Endothelial cell of umbilical vein (primary cell): ENCODE measurements around the gene MYO1E. TPM values are rescaled to one million over a fixed set of nuclear protein-coding genes. Genes with fewer than 3 reads are reported as not detected.

Experiments used
- BruUV-seq: library from RNA; stranded (reverse); fragments of 400-500 nt; replicated peaks from 2 replicates; lab custom pipeline; 2021; lab: Mats Ljungman, UMichigan
- CTCF ChIA-PET: fragments of 300-600, 350-600 bp; sonication (Branson Sonifier 250); formaldehyde crosslinking; loops from one replicate; lab custom pipeline; 2021; ENCODE audit warnings: antibody characterized with exemption, inconsistent platforms; lab: Charles Lee
- POLR2A ChIA-PET: fragments of 300-600, 350-600 bp; sonication (Branson Sonifier 250); formaldehyde crosslinking; loops from one replicate; lab custom pipeline; 2021; ENCODE audit warnings: antibody characterized with exemption, inconsistent platforms; lab: Charles Lee
- DNase-seq: peaks from one replicate; pipeline ENCODE4 v3.0.0-alpha.2; 2011; ENCODE audit warnings: low read depth, low spot score
- FAIRE-seq: peaks from 2 replicates; lab custom pipeline; 2011; peaks lifted over from hg19 to GRCh38; lab: Jason Lieb, UNC
- H2AFZ ChIP-seq: 2 replicates; pipeline ENCODE4 v1.6.0; 2012; ENCODE audit warnings: low read depth, low read length, control low read depth, inconsistent platforms
- H3K27ac ChIP-seq: 2 replicates; pipeline ENCODE4 v1.5.1; 2011; ENCODE audit warnings: low read depth, mild to moderate bottlenecking, control low read depth, low read length, moderate library complexity; ENCODE audit not compliant: insufficient read depth
- H3K27me3 ChIP-seq, 2 experiments: 2 replicates each; pipeline versions ENCODE4 v1.6.0 to v1.6.1; 2011; ENCODE audit warnings: low read length in 2 of 2, mixed read lengths in 1 of 2; ENCODE audit not compliant: control insufficient read depth in 2 of 2, insufficient read depth in 2 of 2
- H3K36me3 ChIP-seq, 2 experiments: 2 replicates in 1 of 2; 3 replicates in 1 of 2; pipeline ENCODE4 v1.5.1; 2011; ENCODE audit warnings: low read length in 2 of 2, mild to moderate bottlenecking in 1 of 2, moderate library complexity in 1 of 2; ENCODE audit not compliant: control insufficient read depth in 2 of 2, insufficient read depth in 2 of 2; ENCODE audit errors: extremely low read depth in 1 of 2
- H3K4me1 ChIP-seq: 3 replicates; pipeline ENCODE4 v1.5.1; 2011; ENCODE audit warnings: mild to moderate bottlenecking, low read length; ENCODE audit not compliant: control insufficient read depth, insufficient read depth; ENCODE audit errors: extremely low read depth
- H3K4me2 ChIP-seq: 2 replicates; pipeline ENCODE4 v1.6.1; 2011; ENCODE audit warnings: low read length, control low read depth, mixed read lengths; ENCODE audit not compliant: insufficient read depth
- H3K4me3 ChIP-seq, 3 experiments: fragments of 200-600 bp in 1 of 3; sonication (generic), shearing (Covaris generic) in 1 of 3; replicated peaks in 1 of 3; 2 replicates each; pipeline ENCODE4 v1.5.1; 2011 to 2016; ENCODE audit warnings: control low read depth in 3 of 3, low read length in 3 of 3, mild to moderate bottlenecking in 2 of 3, inconsistent platforms in 1 of 3, low read depth in 1 of 3, moderate library complexity in 1 of 3; ENCODE audit not compliant: insufficient read depth in 1 of 3
- H3K79me2 ChIP-seq: 2 replicates; pipeline ENCODE4 v1.6.0; 2012; ENCODE audit warnings: low read length, inconsistent platforms; ENCODE audit not compliant: control insufficient read depth, insufficient read depth
- H3K9ac ChIP-seq: replicated peaks from 2 replicates; pipeline ENCODE3; 2011; ENCODE audit warnings: low read length, control low read depth; ENCODE audit not compliant: insufficient read depth; ENCODE audit errors: extremely low read depth
- H3K9me1 ChIP-seq: replicated peaks from 3 replicates; pipeline ENCODE4 v1.6.0; 2011; ENCODE audit warnings: mild to moderate bottlenecking, low read length; ENCODE audit not compliant: control insufficient read depth, insufficient read depth; ENCODE audit errors: extremely low read depth
- H3K9me3 ChIP-seq: replicated peaks from 2 replicates; pipeline ENCODE4 v1.5.1; 2012; ENCODE audit warnings: low read length, inconsistent platforms; ENCODE audit not compliant: control insufficient read depth, insufficient read depth
- H4K20me1 ChIP-seq: replicated peaks from 2 replicates; pipeline ENCODE3; 2011; ENCODE audit warnings: mild to moderate bottlenecking, low read length; ENCODE audit not compliant: control insufficient read depth, insufficient read depth; ENCODE audit errors: extremely low read depth
- EZH2 ChIP-seq: IDR thresholded peaks from 2 replicates; pipeline ENCODE4 v1.6.1; 2012; ENCODE audit warnings: borderline replicate concordance, low read depth, mild to moderate bottlenecking, moderate library complexity, low read length, inconsistent platforms; ENCODE audit not compliant: severe bottlenecking
- GATA2 ChIP-seq: IDR thresholded peaks from 2 replicates; pipeline ENCODE4 v1.7.0; 2011; ENCODE audit warnings: low read depth, mild to moderate bottlenecking, moderate library complexity, mixed read lengths, low read length; ENCODE audit not compliant: insufficient read length, insufficient read depth
- JUN ChIP-seq: IDR thresholded peaks from 2 replicates; pipeline ENCODE4 v1.6.1; 2011; ENCODE audit warnings: borderline replicate concordance, low read depth; ENCODE audit not compliant: insufficient read length, insufficient read depth
- MYC ChIP-seq: IDR thresholded peaks from one replicate; pipeline ENCODE4 v1.6.1; 2011; ENCODE audit warnings: mild to moderate bottlenecking, low read depth, low read length
- POLR2A ChIP-seq: IDR thresholded peaks from 2 replicates; pipeline ENCODE4 v1.6.1; 2012; ENCODE audit warnings: low read depth, mild to moderate bottlenecking, control low read depth, low read length
- POLR2AphosphoS5 ChIP-seq: IDR thresholded peaks from 2 replicates; pipeline ENCODE4 v1.6.1; 2012; ENCODE audit warnings: low read depth, mild to moderate bottlenecking, control low read depth, low read length, moderate library complexity; ENCODE audit not compliant: insufficient read depth
- dilution Hi-C: fragments of 300-500 bp; cut with MboI; formaldehyde crosslinking; loops from one replicate; pipeline ENCODE4 v1.15.0; 2019; ENCODE audit warnings: low sequenced_read_pairs; ENCODE audit not compliant: extremely low pct_ligation_motif_present
- intact Hi-C: fragments of 100-400 bp; cut with micrococcal nuclease; formaldehyde crosslinking; loops from one replicate; pipeline ENCODE4 v1.10.0; 2022
- polyA plus RNA-seq, 4 experiments: library from polyadenylated mRNA; depleted of rRNA in 3 of 4; stranded (reverse) in 3 of 4; unstranded in 1 of 4; fragments of >200 nt; gene quantifications; 2 replicates each; pipeline versions ENCODE4 v1.2.1 to v1.2.3, GENCODE V29; 2011 to 2012; ENCODE audit warnings: missing spikeins in 1 of 4
- total RNA-seq: library from RNA; stranded (reverse); gene quantifications from 2 replicates; pipeline ENCODE4 v1.2.3, GENCODE V29; 2021
- TF ChIP-seq, protein P1 (sequence below), 2 donors: IDR thresholded peaks; 1 replicate in 1 of 2; 2 replicates in 1 of 2; pipeline ENCODE4 v1.5.1; 2011; ENCODE audit warnings: low read length in 2 of 2, mild to moderate bottlenecking in 2 of 2, moderate library complexity in 2 of 2, control low read depth in 1 of 2, inconsistent platforms in 1 of 2, low read depth in 1 of 2; ENCODE audit not compliant: insufficient read depth in 1 of 2; ENCODE audit errors: extremely low read depth in 1 of 2
- TF ChIP-seq, protein P2 (sequence below): IDR thresholded peaks from 2 replicates; pipeline ENCODE4 v1.6.1; 2011; ENCODE audit not compliant: insufficient read depth, insufficient read length

The MYO1E gene
- total and polyA plus RNA-seq, 2 donors (not counting 3 experiments of a cell fraction or from before 2014, with no cell fraction given) = 31.6 to 218 TPM

DNA sequence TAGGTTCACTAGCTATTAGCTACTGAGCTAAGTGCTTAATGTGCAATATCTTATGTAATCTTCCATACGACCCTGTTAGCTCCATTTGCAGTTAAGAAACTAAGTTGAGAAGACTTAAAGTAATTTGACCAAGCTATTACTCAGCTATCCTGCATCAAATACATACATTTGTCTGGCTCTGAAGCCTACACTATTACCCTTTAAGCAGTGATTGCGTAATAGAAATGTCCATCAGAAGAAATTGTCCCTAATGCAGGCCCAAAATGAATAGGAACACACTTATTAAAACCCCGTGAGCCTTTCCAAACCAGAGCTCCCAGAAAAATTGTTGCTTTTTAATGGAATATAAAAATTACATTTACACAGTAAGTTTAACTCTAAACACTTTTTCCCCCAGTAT, 5.3 kb upstream of the MYO1E start:
- Histone ChIP-seq H3K36me3 (no peaks in the 10 kb centered on the region), H3K9me3 (no peaks in the 10 kb centered on the region), H3K4me2 (no peak overlapping the region), H4K20me1 (no peaks in the 10 kb centered on the region), H3K4me1 (peaks cover 6% of the 10 kb centered on the region), H3K9ac (no peak overlapping the region), H2AFZ (no peak overlapping the region), H3K27me3 (no peaks in the 10 kb centered on the region), H3K27ac (no peak overlapping the region), H3K9me1 (no peaks in the 10 kb centered on the region), H3K4me3 (no peak overlapping the region), H3K79me2 (no peaks in the 10 kb centered on the region)
- TF ChIP-seq, protein P1, sequence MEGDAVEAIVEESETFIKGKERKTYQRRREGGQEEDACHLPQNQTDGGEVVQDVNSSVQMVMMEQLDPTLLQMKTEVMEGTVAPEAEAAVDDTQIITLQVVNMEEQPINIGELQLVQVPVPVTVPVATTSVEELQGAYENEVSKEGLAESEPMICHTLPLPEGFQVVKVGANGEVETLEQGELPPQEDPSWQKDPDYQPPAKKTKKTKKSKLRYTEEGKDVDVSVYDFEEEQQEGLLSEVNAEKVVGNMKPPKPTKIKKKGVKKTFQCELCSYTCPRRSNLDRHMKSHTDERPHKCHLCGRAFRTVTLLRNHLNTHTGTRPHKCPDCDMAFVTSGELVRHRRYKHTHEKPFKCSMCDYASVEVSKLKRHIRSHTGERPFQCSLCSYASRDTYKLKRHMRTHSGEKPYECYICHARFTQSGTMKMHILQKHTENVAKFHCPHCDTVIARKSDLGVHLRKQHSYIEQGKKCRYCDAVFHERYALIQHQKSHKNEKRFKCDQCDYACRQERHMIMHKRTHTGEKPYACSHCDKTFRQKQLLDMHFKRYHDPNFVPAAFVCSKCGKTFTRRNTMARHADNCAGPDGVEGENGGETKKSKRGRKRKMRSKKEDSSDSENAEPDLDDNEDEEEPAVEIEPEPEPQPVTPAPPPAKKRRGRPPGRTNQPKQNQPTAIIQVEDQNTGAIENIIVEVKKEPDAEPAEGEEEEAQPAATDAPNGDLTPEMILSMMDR (IDR thresholded peaks at IDR 0.05; ENCODE audit: extremely low read depth in 1 of 2, insufficient read depth in 1 of 2, low read depth in 1 of 2, low read length in 2 of 2) = no peak
- TF ChIP-seq, protein P2, sequence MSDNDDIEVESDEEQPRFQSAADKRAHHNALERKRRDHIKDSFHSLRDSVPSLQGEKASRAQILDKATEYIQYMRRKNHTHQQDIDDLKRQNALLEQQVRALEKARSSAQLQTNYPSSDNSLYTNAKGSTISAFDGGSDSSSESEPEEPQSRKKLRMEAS = no peak
- no peak for TF ChIP-seq POLR2A
- DNase-seq = no peak
- intact Hi-C loops = no loop called here
- no TSS peak for BruUV-seq
- FAIRE-seq = no peak
- CTCF ChIA-PET = interaction anchor here (1.1 to 1.6 kb wide), 3 partner anchors 30 to 131 kb away, joined by 3 to 6 read pairs (median 6); no protein-coding TSS in a partner anchor
- dilution Hi-C loops = no loop called here
- POLR2A ChIA-PET = no interaction called here

DNA sequence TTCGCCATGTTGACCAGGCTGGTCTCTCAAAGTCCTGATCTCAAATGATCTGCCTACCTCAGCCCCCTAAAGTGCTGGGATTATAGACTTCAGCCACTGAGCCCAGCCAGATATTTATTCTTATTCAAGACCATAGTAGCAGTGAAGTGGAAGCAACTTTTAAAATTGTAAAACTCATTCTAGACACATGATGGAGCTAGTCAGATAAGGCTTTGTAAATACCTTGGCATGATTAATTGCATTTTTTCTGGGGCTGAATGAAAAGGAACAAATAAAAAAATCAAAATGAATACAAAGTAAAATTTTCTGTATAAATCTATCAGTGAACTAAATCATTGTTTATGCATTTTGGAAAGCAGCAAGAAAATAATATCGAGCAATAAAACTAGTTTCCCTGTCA, 4.1 kb upstream of the MYO1E start:
- peak; percentile 37 for DNase-seq
- TF ChIP-seq EZH2 = no peak
- TF ChIP-seq MYC = no peak
- TF ChIP-seq, protein P2 = no peak
- TF ChIP-seq POLR2AphosphoS5 = no peak
- TF ChIP-seq JUN = no peak
- TF ChIP-seq, protein P1 (IDR thresholded peaks at IDR 0.05; ENCODE audit: extremely low read depth in 1 of 2, insufficient read depth in 1 of 2, low read depth in 1 of 2, low read length in 2 of 2) = no peak
- TF ChIP-seq GATA2 = no peak
- dilution Hi-C loops (no loop called here), intact Hi-C loops (no loop called here)
- H3K4me1 ChIP-seq = peaks cover 6% of the 10 kb centered on the region
- FAIRE-seq = peak; percentile 15
- no peak overlapping the region for H2AFZ ChIP-seq
- no peaks in the 10 kb centered on the region for H3K9me3 ChIP-seq
- CTCF ChIA-PET = interaction anchor here (0.8 to 1.6 kb wide), 4 partner anchors 31 to 202 kb away, joined by 3 to 6 read pairs (median 3); no protein-coding TSS in a partner anchor
- H3K27me3 ChIP-seq = no peaks in the 10 kb centered on the region
- H3K9me1 ChIP-seq = no peaks in the 10 kb centered on the region
- H3K79me2 ChIP-seq = peaks cover 9% of the 10 kb centered on the region
- no peak overlapping the region for H3K4me3 ChIP-seq
- no peaks in the 10 kb centered on the region for H3K36me3 ChIP-seq
- H3K9ac ChIP-seq = no peak overlapping the region
- no TSS peak for BruUV-seq
- no peak overlapping the region for H3K4me2 ChIP-seq
- no peaks in the 10 kb centered on the region for H4K20me1 ChIP-seq
- no peak overlapping the region for H3K27ac ChIP-seq
- POLR2A ChIA-PET = no interaction called here
